Neural progenitor cell (in vitro differentiated cells): ENCODE results near the gene MRM1. TPM values are rescaled to one million over a fixed set of nuclear protein-coding genes. Genes with fewer than 3 reads are reported as not detected.

Source experiments
- DNase-seq: peaks from one replicate; pipeline ENCODE4 v3.0.0-alpha.2; 2016; ENCODE audit warnings: low spot score
- H2AFZ ChIP-seq: fragments of 200-600 bp; sonication (generic); replicated peaks from 2 replicates; pipeline ENCODE4 v1.6.1; 2016; ENCODE audit warnings: antibody characterized with exemption
- H3F3A ChIP-seq: fragments of 200-600 bp; sonication (generic); 2 replicates; pipeline ENCODE4 v1.6.1; 2016; ENCODE audit warnings: antibody characterized with exemption, low read depth
- H3K27ac ChIP-seq: fragments of 200-600 bp; sonication (generic); 2 replicates; pipeline ENCODE4 v1.5.1; 2016; ENCODE audit warnings: mild to moderate bottlenecking
- H3K27me3 ChIP-seq: fragments of 200-600 bp; sonication (generic); 2 replicates; pipeline ENCODE4 v1.6.1; 2016; ENCODE audit warnings: mild to moderate bottlenecking, moderate library complexity
- H3K36me3 ChIP-seq: fragments of 200-600 bp; sonication (generic); 2 replicates; pipeline ENCODE4 v1.5.1; 2016
- H3K4me1 ChIP-seq: fragments of 200-600 bp; sonication (generic); 2 replicates; pipeline ENCODE4 v1.6.1; 2016; ENCODE audit warnings: mixed run types
- H3K4me2 ChIP-seq: fragments of 200-600 bp; sonication (generic); 2 replicates; pipeline ENCODE4 v1.6.1; 2016
- H3K4me3 ChIP-seq: fragments of 200-600 bp; sonication (generic); 2 replicates; pipeline ENCODE4 v1.5.1; 2016
- H3K79me2 ChIP-seq: fragments of 200-600 bp; sonication (generic); 2 replicates; pipeline ENCODE4 v1.6.1; 2016; ENCODE audit warnings: low read depth
- H3K9ac ChIP-seq: fragments of 200-600 bp; sonication (generic); 2 replicates; pipeline ENCODE4 v1.6.1; 2016
- H3K9me3 ChIP-seq: fragments of 200-600 bp; sonication (generic); 2 replicates; pipeline ENCODE4 v1.5.1; 2016; ENCODE audit warnings: low read depth
- H4K20me1 ChIP-seq: fragments of 200-600 bp; sonication (generic); 2 replicates; pipeline ENCODE4 v1.6.1; 2016; ENCODE audit warnings: low read depth
- H3K27ac Mint-ChIP-seq: 3 replicates; pipeline ENCODE4 v1.8.0; 2021; ENCODE audit warnings: mixed read lengths
- H3K27me3 Mint-ChIP-seq: 2 replicates; pipeline ENCODE4 v1.8.0; 2022; ENCODE audit warnings: low read depth, mild to moderate bottlenecking, inconsistent platforms, moderate library complexity, mixed read lengths; ENCODE audit not compliant: insufficient read depth
- H3K36me3 Mint-ChIP-seq: 3 replicates; pipeline ENCODE4 v1.8.0; 2021; ENCODE audit warnings: mixed read lengths
- H3K4me1 Mint-ChIP-seq: 3 replicates; pipeline ENCODE4 v1.8.0; 2021; ENCODE audit warnings: mixed read lengths
- H3K4me3 Mint-ChIP-seq: 3 replicates; pipeline ENCODE4 v1.8.0; 2021; ENCODE audit warnings: mild to moderate bottlenecking, moderate library complexity, mixed read lengths
- H3K9me3 Mint-ChIP-seq: 3 replicates; pipeline ENCODE4 v1.8.0; 2020; ENCODE audit warnings: mixed read lengths
- CTCF ChIP-seq: fragments of 200-600 bp; sonication (generic); IDR thresholded peaks from 2 replicates; pipeline ENCODE4 v1.5.1; 2017; ENCODE audit warnings: antibody characterized with exemption, mild to moderate bottlenecking
- EZH2 ChIP-seq: fragments of 200-600 bp; sonication (generic); IDR thresholded peaks from 2 replicates; pipeline ENCODE4 v1.6.1; 2017; ENCODE audit warnings: antibody characterized with exemption, mild to moderate bottlenecking, moderate library complexity
- EZH2phosphoT487 ChIP-seq: fragments of 200-600 bp; sonication (generic); IDR thresholded peaks from 2 replicates; pipeline ENCODE4 v1.6.1; 2017; ENCODE audit warnings: antibody characterized with exemption
- total RNA-seq: library from RNA; depleted of rRNA; stranded (reverse); fragments of >200 nt; gene quantifications from 2 replicates; pipeline ENCODE4 v1.2.3, GENCODE V29; 2015; ENCODE audit warnings: low replicate concordance

The MRM1 gene
- total RNA-seq, 1 donor from 2014 or later, result 0.65 TPM

DNA sequence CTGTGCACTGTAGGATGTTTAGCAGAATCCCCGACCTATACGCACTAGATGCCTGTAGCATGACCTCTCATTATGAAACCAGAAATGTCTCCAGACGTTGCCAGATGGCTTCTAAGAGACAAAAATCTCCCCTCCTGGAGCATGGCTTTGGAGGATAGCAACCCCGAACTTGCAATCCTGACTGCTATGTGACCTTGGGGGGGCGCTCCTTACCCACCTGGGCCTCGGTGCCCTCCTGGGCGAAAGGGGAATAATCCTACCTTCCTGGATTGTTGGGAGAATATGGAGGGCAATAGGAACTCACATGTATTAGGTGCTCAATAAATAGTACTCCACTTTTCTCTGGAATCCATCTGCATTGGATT is 8.1 kb downstream of the MRM1 start:
- Histone ChIP-seq H3K9me3 (no peaks in the 10 kb centered on the region), H3K79me2 (no peaks in the 10 kb centered on the region), H3K36me3 (no peaks in the 10 kb centered on the region), H3K4me1 (peaks cover 15% of the 10 kb centered on the region), H3K4me3 (no peak overlapping the region), H3K27ac (no peak overlapping the region), H3K9ac (no peak overlapping the region), H3K27me3 (no peaks in the 10 kb centered on the region), H4K20me1 (no peaks in the 10 kb centered on the region), H3F3A (peaks cover under 1% of the 10 kb centered on the region), H3K4me2 (no peak overlapping the region), H2AFZ (no peak overlapping the region)
- DNase-seq, result no peak
- H3K27ac Mint-ChIP-seq, result no peak overlapping the region
- H3K4me1 Mint-ChIP-seq, result peaks cover 2% of the 10 kb centered on the region
- peaks cover 3% of the 10 kb centered on the region for H3K27me3 Mint-ChIP-seq
- H3K36me3 Mint-ChIP-seq, result no peaks in the 10 kb centered on the region
- peak overlapping the region; percentile 13 for H3K4me3 Mint-ChIP-seq
- TF ChIP-seq CTCF, result no peak
- no peak for TF ChIP-seq EZH2phosphoT487
- TF ChIP-seq EZH2, result no peak
- no peaks in the 10 kb centered on the region for H3K9me3 Mint-ChIP-seq

GRCh38 chr17:36610474-36610873 is 9.1 kb downstream of the MRM1 start:
- Histone ChIP-seq H3K79me2 (no peaks in the 10 kb centered on the region), H4K20me1 (no peaks in the 10 kb centered on the region), H3K27ac (no peak overlapping the region), H3F3A (peaks cover 8% of the 10 kb centered on the region), H3K9ac (no peak overlapping the region), H3K4me2 (no peak overlapping the region), H3K9me3 (no peaks in the 10 kb centered on the region), H3K27me3 (no peaks in the 10 kb centered on the region), H2AFZ (no peak overlapping the region), H3K4me3 (no peak overlapping the region), H3K36me3 (no peaks in the 10 kb centered on the region), H3K4me1 (peaks cover 23% of the 10 kb centered on the region)
- no peaks in the 10 kb centered on the region for H3K36me3 Mint-ChIP-seq
- H3K4me1 Mint-ChIP-seq, result peaks cover 5% of the 10 kb centered on the region
- peaks cover 3% of the 10 kb centered on the region for H3K27me3 Mint-ChIP-seq
- no peak overlapping the region for H3K27ac Mint-ChIP-seq
- no peak overlapping the region for H3K4me3 Mint-ChIP-seq
- H3K9me3 Mint-ChIP-seq, result no peaks in the 10 kb centered on the region
- no peak for DNase-seq
- TF ChIP-seq CTCF (no peak), EZH2phosphoT487 (no peak), EZH2 (no peak)

GRCh38 chr17:36611345-36612072 is 10.1 kb downstream of the MRM1 start:
- peaks cover 8% of the 10 kb centered on the region for H3F3A ChIP-seq
- H3K9me3 Mint-ChIP-seq, result no peaks in the 10 kb centered on the region
- no peaks in the 10 kb centered on the region for H3K27me3 ChIP-seq
- H3K27me3 Mint-ChIP-seq, result peaks cover 4% of the 10 kb centered on the region
- DNase-seq, result no peak
- H3K79me2 ChIP-seq, result no peaks in the 10 kb centered on the region
- H4K20me1 ChIP-seq, result no peaks in the 10 kb centered on the region
- H3K4me2 ChIP-seq, result no peak overlapping the region
- no peaks in the 10 kb centered on the region for H3K36me3 ChIP-seq
- no peak overlapping the region for H3K4me3 ChIP-seq
- H3K27ac Mint-ChIP-seq, result no peak overlapping the region
- H3K4me3 Mint-ChIP-seq, result no peak overlapping the region
- TF ChIP-seq EZH2 (no peak), CTCF (no peak), EZH2phosphoT487 (no peak)
- H3K4me1 ChIP-seq, result peaks cover 23% of the 10 kb centered on the region
- H3K9ac ChIP-seq, result no peak overlapping the region
- no peaks in the 10 kb centered on the region for H3K9me3 ChIP-seq
- no peaks in the 10 kb centered on the region for H3K36me3 Mint-ChIP-seq
- H3K27ac ChIP-seq, result no peak overlapping the region
- peaks cover 5% of the 10 kb centered on the region for H3K4me1 Mint-ChIP-seq
- H2AFZ ChIP-seq, result no peak overlapping the region
